Calu3 (cell line): Measurements from ENCODE around the gene SULT1A3. TPM values are rescaled to one million over a fixed set of nuclear protein-coding genes. Genes with fewer than 3 reads are reported as not detected.
A peak's percentile ranks its signal among the peaks of the same experiment; 100 is the strongest.

Experiments
- BruUV-seq: library from RNA; stranded (reverse); fragments of 400-500 nt; replicated peaks from 2 replicates; lab custom pipeline; 2021; lab: Mats Ljungman, UMichigan
- CTCF ChIA-PET: fragments of 300-600 bp; sonication (Branson Sonifier 250); formaldehyde crosslinking; loops from one replicate; lab custom pipeline; 2022; ENCODE audit warnings: antibody characterized with exemption; lab: Charles Lee
- DNase-seq: peaks from one replicate; pipeline ENCODE4 v3.0.0; 2022
- H3K27ac Mint-ChIP-seq: one replicate; pipeline ENCODE4 v1.8.0; 2022; ENCODE audit warnings: mixed read lengths; ENCODE audit not compliant: unreplicated experiment
- H3K27me3 Mint-ChIP-seq: one replicate; pipeline ENCODE4 v1.8.0; 2022; ENCODE audit warnings: mixed read lengths; ENCODE audit not compliant: unreplicated experiment
- H3K36me3 Mint-ChIP-seq: one replicate; pipeline ENCODE4 v1.8.0; 2022; ENCODE audit warnings: mild to moderate bottlenecking, moderate library complexity, mixed read lengths; ENCODE audit not compliant: insufficient read depth, unreplicated experiment
- H3K4me1 Mint-ChIP-seq: one replicate; pipeline ENCODE4 v1.8.0; 2022; ENCODE audit warnings: mild to moderate bottlenecking, low read depth, mixed read lengths; ENCODE audit not compliant: unreplicated experiment
- H3K4me3 Mint-ChIP-seq: one replicate; pipeline ENCODE4 v1.8.0; 2022; ENCODE audit warnings: mild to moderate bottlenecking, low read depth, moderate library complexity, mixed read lengths; ENCODE audit not compliant: unreplicated experiment
- H3K9me3 Mint-ChIP-seq: one replicate; pipeline ENCODE4 v1.8.0; 2022; ENCODE audit warnings: low read depth, mixed read lengths; ENCODE audit not compliant: unreplicated experiment
- intact Hi-C: fragments of 100-400 bp; cut with micrococcal nuclease; formaldehyde crosslinking; loops from one replicate; pipeline ENCODE4 v1.10.0; 2022; ENCODE audit not compliant: unreplicated experiment
- total RNA-seq: library from RNA; stranded (reverse); gene quantifications from 2 replicates; pipeline ENCODE4 v1.2.3, GENCODE V29; 2022
- TF ChIP-seq, protein P1 (sequence below): fragments of 200-600 bp; IDR thresholded peaks from one replicate; pipeline ENCODE4 v1.8.0; 2022; ENCODE audit warnings: antibody characterized with exemption; ENCODE audit not compliant: unreplicated experiment

The SULT1A3 gene
- total RNA-seq, 1 experiment from 2014 or later, result 39.5 TPM

DNA sequence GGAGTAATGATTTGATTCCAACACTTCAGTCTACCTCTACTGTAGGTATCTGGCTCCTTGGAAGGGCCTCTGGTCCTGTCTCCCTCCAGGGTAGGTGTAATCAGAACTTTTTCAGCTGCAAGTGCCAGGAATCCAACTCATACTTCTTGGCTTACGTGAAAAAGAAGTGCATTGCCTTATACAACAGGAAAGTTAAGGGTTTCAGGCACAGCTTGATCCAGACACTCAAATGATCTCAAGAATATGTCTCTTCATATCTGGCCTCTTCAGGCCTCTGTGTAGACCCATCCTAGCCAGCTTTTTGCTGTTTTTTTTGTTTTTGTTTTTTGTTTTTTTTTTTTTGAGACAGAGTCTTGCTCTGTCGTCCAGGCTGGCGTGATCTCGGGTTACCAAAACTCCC lies 19.9 kb upstream of the SULT1A3 start:
- H3K36me3 Mint-ChIP-seq, result peaks cover 23% of the 10 kb centered on the region
- intact Hi-C loops, result no loop called here
- CTCF ChIA-PET, result interaction anchor here (1.2 to 1.9 kb wide), 2 partner anchors 20 to 87 kb away, joined by 8 to 10 read pairs; partner anchors contain the start of gene TBX6
- no peaks in the 10 kb centered on the region for H3K27me3 Mint-ChIP-seq
- H3K4me3 Mint-ChIP-seq, result no peak overlapping the region
- no peaks in the 10 kb centered on the region for H3K9me3 Mint-ChIP-seq
- H3K4me1 Mint-ChIP-seq, result peaks cover 4% of the 10 kb centered on the region
- no TSS peak for BruUV-seq
- TF ChIP-seq, protein P1, sequence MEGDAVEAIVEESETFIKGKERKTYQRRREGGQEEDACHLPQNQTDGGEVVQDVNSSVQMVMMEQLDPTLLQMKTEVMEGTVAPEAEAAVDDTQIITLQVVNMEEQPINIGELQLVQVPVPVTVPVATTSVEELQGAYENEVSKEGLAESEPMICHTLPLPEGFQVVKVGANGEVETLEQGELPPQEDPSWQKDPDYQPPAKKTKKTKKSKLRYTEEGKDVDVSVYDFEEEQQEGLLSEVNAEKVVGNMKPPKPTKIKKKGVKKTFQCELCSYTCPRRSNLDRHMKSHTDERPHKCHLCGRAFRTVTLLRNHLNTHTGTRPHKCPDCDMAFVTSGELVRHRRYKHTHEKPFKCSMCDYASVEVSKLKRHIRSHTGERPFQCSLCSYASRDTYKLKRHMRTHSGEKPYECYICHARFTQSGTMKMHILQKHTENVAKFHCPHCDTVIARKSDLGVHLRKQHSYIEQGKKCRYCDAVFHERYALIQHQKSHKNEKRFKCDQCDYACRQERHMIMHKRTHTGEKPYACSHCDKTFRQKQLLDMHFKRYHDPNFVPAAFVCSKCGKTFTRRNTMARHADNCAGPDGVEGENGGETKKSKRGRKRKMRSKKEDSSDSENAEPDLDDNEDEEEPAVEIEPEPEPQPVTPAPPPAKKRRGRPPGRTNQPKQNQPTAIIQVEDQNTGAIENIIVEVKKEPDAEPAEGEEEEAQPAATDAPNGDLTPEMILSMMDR, result no peak
- H3K27ac Mint-ChIP-seq, result no peak overlapping the region
- no peak for DNase-seq

DNA sequence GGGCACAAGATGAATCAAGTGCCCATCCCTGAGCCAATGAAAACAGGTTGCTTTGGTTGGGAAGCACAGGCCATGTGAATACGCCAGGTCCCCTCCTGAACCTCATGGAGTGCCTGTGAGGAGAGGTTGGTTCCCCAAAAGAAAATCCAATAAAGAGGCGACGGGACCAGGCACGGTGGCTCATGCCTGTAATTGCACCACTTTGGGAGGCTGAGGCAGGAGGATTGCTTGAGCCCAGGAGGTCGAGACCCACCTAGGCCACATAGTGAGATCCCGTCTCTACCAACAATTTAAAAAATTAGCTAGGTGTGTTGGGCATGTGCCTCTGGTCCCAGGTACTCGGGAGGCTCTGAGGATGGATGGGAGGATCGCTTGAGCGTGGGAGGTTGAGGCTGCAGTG lies 19.1 kb upstream of the SULT1A3 start:
- no TSS peak for BruUV-seq

DNA sequence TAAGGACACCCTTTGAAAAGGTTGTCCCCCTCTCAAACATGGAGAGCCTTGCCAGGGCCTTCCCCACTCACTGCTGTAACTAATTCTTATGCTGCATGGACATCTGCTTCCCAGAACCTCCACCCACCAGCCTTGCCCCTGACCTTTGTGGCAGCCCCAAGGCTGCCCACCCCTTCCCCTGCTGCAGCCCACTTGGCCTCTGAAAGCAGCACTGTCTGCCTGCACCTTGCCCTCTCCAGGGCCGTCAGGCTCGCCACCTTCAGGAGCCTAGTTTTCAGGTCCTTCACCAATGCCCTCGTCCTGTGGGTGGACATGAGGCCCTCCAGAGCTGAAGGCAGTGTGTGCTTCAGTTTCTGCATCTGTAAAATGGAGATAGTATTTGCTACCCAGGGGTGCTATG lies 18.3 kb upstream of the SULT1A3 start:
- H3K36me3 Mint-ChIP-seq, result peaks cover 28% of the 10 kb centered on the region
- no peaks in the 10 kb centered on the region for H3K27me3 Mint-ChIP-seq
- intact Hi-C loops, result no loop called here
- H3K27ac Mint-ChIP-seq, result no peak overlapping the region
- CTCF ChIA-PET, result no interaction called here
- no peak for DNase-seq
- TF ChIP-seq, protein P1, result no peak
- BruUV-seq, result no TSS peak
- H3K4me3 Mint-ChIP-seq, result no peak overlapping the region
- H3K4me1 Mint-ChIP-seq, result peaks cover 13% of the 10 kb centered on the region
- H3K9me3 Mint-ChIP-seq, result no peaks in the 10 kb centered on the region

More for the DNA sequence above, 19.1 kb upstream of the SULT1A3 start:
- peaks cover 28% of the 10 kb centered on the region for H3K36me3 Mint-ChIP-seq
- CTCF ChIA-PET, result no interaction called here
- no peaks in the 10 kb centered on the region for H3K27me3 Mint-ChIP-seq
- no peak overlapping the region for H3K27ac Mint-ChIP-seq
- no peak for DNase-seq
- TF ChIP-seq, protein P1, result no peak
- intact Hi-C loops, result no loop called here
- H3K4me1 Mint-ChIP-seq, result peaks cover 11% of the 10 kb centered on the region
- no peak overlapping the region for H3K4me3 Mint-ChIP-seq
- no peaks in the 10 kb centered on the region for H3K9me3 Mint-ChIP-seq

DNA sequence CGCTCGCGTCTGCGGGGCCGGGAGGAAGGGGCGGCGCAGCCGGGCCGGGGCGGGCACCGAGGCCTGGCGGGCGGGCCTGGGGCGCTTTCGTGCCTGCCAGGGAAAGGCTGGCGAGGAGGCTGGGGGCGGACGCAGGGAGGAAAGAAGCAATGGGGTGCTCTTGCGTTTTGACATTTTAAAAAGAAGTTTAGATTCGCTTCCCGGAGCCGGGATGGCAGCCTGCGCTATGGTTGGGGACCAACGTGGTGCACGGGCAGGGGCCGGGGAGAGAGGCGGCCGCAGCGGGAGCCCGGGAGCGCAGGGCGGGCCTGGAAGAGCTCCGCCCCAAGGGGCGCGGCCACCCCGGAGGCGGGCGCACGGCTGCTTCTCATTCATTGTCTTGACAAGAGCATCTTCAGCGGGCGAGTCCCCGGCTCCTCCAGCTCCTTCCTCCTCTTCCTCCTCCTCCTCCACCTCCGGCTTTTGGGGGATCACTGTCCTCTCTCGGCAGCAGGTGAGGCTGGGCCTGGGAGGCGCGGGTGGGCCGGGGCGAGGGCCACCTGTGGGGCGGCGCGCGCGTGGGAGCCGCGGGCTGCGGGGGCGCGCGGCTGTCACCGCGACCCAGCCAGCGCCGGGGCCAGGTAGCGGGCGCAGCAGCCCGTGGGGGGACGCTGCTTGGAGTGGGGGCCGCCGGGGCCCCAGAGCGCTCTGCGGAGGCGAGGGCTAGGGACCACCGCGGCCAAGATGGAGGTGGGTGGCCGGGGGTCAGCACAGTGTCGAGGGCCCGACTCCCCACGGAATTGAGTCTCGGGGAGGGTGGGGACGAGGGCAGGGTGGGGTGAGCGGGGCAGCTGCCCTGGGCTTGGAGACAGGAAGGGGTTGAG lies 15.6 kb upstream of the SULT1A3 start, which contains the start of gene CORO1A:
Gene CORO1A, plus strand, starts transcription at position 370 of the 863 bp plus-strand sequence. CDS start 1,608 bp downstream, outside the sequence.
- Mint-ChIP-seq H3K9me3 (no peaks in the 10 kb centered on the region), H3K36me3 (peaks cover 36% of the 10 kb centered on the region), H3K27ac (peak within 1 kb of the TSS; percentile 61), H3K27me3 (no peaks in the 10 kb centered on the region), H3K4me3 (peak within 1 kb of the TSS; percentile 85), H3K4me1 (peaks cover 13% of the 10 kb centered on the region)
- CTCF ChIA-PET, result interaction anchor here (0.5 to 1.0 kb wide), 2 partner anchors 91 to 1668 kb away, joined by 6 read pairs; partner anchors contain the start of gene TBX6
- TF ChIP-seq, protein P1, result no peak
- intact Hi-C loops, result no loop called here
- no TSS peak for BruUV-seq
- DNase-seq, result peak; percentile 85
